ENCODE data around the gene RLN1.
"Not testable (repeated sequence)": the region's sequence is repeated elsewhere in the genome, so short reads cannot be mapped to it uniquely, and the experiment has no call there.

RLN1 gene

DNA sequence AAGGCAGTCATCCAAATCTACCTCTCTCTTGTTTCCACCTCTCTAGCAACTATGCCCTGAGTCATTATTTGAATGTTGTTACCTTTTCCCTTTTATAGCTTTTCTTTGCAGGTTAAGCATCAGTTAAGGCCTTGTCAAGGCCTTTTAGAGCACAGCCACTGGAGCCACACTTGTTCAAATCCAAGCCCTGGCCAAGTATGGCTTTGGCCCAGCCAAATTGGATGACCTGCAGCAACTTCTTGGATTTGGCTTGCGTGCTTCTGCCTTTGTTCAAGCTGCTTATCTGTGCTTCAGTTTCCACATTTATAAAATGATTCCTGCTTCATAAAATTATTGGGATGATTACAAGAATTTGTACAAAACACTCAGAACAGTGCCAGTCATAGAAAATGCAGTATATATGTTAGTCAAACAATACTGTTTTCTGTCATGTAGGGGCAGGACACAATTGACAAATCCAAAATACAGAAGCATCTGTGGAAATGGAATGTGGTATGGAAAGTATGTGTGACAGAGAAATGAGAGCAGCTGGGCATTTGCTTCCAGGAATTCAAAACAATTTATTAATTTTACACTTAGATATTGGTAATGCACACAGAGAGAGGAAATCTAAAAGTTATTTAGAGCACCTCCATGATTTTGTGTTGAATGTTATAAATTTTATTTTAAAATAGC lies 17.9 kb upstream of the RLN1 start:
- Histone ChIP-seq H3K4me1 (ENCODE audit: control insufficient read depth, low read depth, low read length) (no peaks in the 10 kb centered on the region), H3K27ac (ENCODE audit: low read length) (no peak overlapping the region), H3K9ac (ENCODE audit: low read length) (no peak overlapping the region), H3K9me3 (ENCODE audit: control insufficient read depth, low read depth, low read length) (no peaks in the 10 kb centered on the region), H3K36me3 (ENCODE audit: control insufficient read depth, low read depth, low read length) (no peaks in the 10 kb centered on the region), H3K27me3 (ENCODE audit: control insufficient read depth, insufficient read depth, low read length) (no peaks in the 10 kb centered on the region), H3K4me3 (ENCODE audit: low read length) (no peak overlapping the region)

GRCh38 chr9:5355817-5356216 lies 16.1 kb upstream of the RLN1 start:
- no peaks in the 10 kb centered on the region for H3K4me1 ChIP-seq (ENCODE audit: control insufficient read depth, low read depth, low read length)
- H3K27me3 ChIP-seq (ENCODE audit: control insufficient read depth, insufficient read depth, low read length) = no peaks in the 10 kb centered on the region
- no peaks in the 10 kb centered on the region for H3K36me3 ChIP-seq (ENCODE audit: control insufficient read depth, low read depth, low read length)
- H3K27ac ChIP-seq (ENCODE audit: low read length) = no peak overlapping the region
- H3K9ac ChIP-seq (ENCODE audit: low read length) = no peak overlapping the region
- H3K4me3 ChIP-seq (ENCODE audit: low read length) = no peak overlapping the region
- no peaks in the 10 kb centered on the region for H3K9me3 ChIP-seq (ENCODE audit: control insufficient read depth, low read depth, low read length)

GRCh38 chr9:5355226-5355625 lies 15.6 kb upstream of the RLN1 start:
- no peak overlapping the region for H3K27ac ChIP-seq (ENCODE audit: low read length)
- no peak overlapping the region for H3K4me3 ChIP-seq (ENCODE audit: low read length)
- H3K9me3 ChIP-seq (ENCODE audit: control insufficient read depth, low read depth, low read length) = no peaks in the 10 kb centered on the region
- H3K36me3 ChIP-seq (ENCODE audit: control insufficient read depth, low read depth, low read length) = no peaks in the 10 kb centered on the region
- H3K4me1 ChIP-seq (ENCODE audit: control insufficient read depth, low read depth, low read length) = no peaks in the 10 kb centered on the region
- H3K27me3 ChIP-seq (ENCODE audit: control insufficient read depth, insufficient read depth, low read length) = no peaks in the 10 kb centered on the region
- H3K9ac ChIP-seq (ENCODE audit: low read length) = no peak overlapping the region

DNA sequence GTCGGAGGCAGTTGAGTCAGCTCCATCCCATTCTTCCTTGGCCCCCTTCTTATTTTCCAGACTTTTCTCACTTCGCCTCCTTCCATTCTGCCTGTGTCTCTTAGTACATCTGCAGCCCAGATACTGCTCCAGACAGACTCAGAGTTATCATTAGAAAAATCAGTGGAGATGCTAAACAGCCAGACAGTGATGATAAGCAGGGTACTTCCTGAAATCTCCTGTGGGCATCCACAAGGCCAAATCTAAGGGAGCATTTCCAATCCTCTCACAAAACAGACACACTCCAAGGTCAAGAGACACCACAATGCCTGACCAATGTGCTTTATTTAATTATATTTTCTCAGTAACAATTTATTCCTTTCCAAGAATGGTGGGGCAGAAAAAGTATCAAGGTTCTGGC lies 14.5 kb upstream of the RLN1 start:
- Histone ChIP-seq H3K27ac (ENCODE audit: low read length) (no peak overlapping the region), H3K36me3 (ENCODE audit: control insufficient read depth, low read depth, low read length) (no peaks in the 10 kb centered on the region), H3K9me3 (ENCODE audit: control insufficient read depth, low read depth, low read length) (no peaks in the 10 kb centered on the region), H3K4me3 (ENCODE audit: low read length) (no peak overlapping the region), H3K27me3 (ENCODE audit: control insufficient read depth, insufficient read depth, low read length) (no peaks in the 10 kb centered on the region), H3K4me1 (ENCODE audit: control insufficient read depth, low read depth, low read length) (no peaks in the 10 kb centered on the region), H3K9ac (ENCODE audit: low read length) (no peak overlapping the region)

DNA sequence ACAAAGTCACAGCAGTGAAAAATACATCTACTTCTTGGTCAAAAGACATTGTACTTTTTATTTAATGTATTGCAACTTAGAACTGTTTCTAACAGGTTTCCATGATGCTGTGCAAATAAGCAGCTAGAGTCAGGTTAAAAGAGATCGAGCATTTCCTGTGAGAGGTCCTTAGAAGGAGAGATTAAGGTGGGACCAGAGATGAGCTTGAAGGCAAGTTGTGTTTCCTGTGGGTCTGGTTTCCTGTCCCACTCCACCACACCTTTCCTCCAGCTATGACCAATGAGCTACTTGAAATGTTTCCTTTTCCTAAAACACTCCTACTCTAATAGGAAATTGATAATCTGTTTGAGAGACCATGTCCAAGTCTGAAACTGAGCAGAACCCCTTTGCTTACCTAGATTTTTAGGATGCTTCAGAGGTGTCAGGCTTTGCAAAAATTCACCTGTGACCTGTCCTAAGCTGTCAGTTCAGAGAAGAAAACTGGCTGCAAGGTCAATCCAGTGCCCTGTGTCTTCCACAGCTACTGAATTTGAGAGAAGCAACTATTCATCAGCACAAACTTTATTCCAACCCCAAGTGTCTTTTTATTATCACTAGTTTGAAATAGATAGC lies 13.1 kb upstream of the RLN1 start:
- Histone ChIP-seq H3K27me3 (ENCODE audit: control insufficient read depth, insufficient read depth, low read length) (no peaks in the 10 kb centered on the region), H3K9me3 (ENCODE audit: control insufficient read depth, low read depth, low read length) (no peaks in the 10 kb centered on the region), H3K4me3 (ENCODE audit: low read length) (no peak overlapping the region), H3K9ac (ENCODE audit: low read length) (no peak overlapping the region), H3K27ac (ENCODE audit: low read length) (no peak overlapping the region), H3K4me1 (ENCODE audit: control insufficient read depth, low read depth, low read length) (no peaks in the 10 kb centered on the region), H3K36me3 (ENCODE audit: control insufficient read depth, low read depth, low read length) (no peaks in the 10 kb centered on the region)

- Histone ChIP-seq H3K36me3 (ENCODE audit: control insufficient read depth, low read depth, low read length) (no peaks in the 10 kb centered on the region), H3K4me1 (ENCODE audit: control insufficient read depth, low read depth, low read length) (no peaks in the 10 kb centered on the region), H3K27me3 (ENCODE audit: control insufficient read depth, insufficient read depth, low read length) (no peaks in the 10 kb centered on the region), H3K9me3 (ENCODE audit: control insufficient read depth, low read depth, low read length) (no peaks in the 10 kb centered on the region), H3K9ac (ENCODE audit: low read length) (no peak overlapping the region), H3K4me3 (ENCODE audit: low read length) (no peak overlapping the region), H3K27ac (ENCODE audit: low read length) (no peak overlapping the region)
Measured at GRCh38 chr9:5336688-5337087, 3.0 kb downstream of the RLN1 start.

DNA sequence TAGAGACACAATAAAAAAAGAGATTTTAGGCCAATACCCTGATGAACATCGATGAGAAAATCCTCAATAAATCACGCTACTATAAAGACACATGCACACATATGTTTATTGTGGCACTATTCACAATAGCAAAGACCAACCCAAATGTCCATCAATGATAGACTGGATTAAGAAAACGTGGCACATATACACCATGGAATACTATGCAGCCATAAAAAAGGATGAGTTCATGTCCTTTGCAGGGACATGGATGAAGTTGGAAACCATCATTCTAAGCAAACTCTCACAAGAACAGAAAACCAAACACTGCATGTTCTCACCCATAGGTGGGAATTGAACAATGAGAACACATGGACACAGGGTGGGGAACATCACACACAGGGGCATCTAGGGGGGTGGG lies 8.4 kb downstream of the RLN1 start:
- H3K4me1 ChIP-seq (ENCODE audit: control insufficient read depth, low read depth, low read length); H3K9ac ChIP-seq (ENCODE audit: low read length); H3K9me3 ChIP-seq (ENCODE audit: control insufficient read depth, low read depth, low read length); H3K4me3 ChIP-seq (ENCODE audit: low read length); H3K27ac ChIP-seq (ENCODE audit: low read length); H3K27me3 ChIP-seq (ENCODE audit: control insufficient read depth, insufficient read depth, low read length); H3K36me3 ChIP-seq (ENCODE audit: control insufficient read depth, low read depth, low read length): not testable (repeated sequence)

- peak overlapping the region; percentile 39 for H3K4me3 ChIP-seq (ENCODE audit: low read length)
- no peak overlapping the region for H3K9ac ChIP-seq (ENCODE audit: low read length)
- H3K36me3 ChIP-seq (ENCODE audit: control insufficient read depth, low read depth, low read length) = no peaks in the 10 kb centered on the region
- no peak overlapping the region for H3K27ac ChIP-seq (ENCODE audit: low read length)
- H3K27me3 ChIP-seq (ENCODE audit: control insufficient read depth, insufficient read depth, low read length) = no peaks in the 10 kb centered on the region
- peaks cover 8% of the 10 kb centered on the region for H3K4me1 ChIP-seq (ENCODE audit: control insufficient read depth, low read depth, low read length)
- H3K9me3 ChIP-seq (ENCODE audit: control insufficient read depth, low read depth, low read length) = no peaks in the 10 kb centered on the region
Measured at GRCh38 chr9:5326893-5327548, 12.7 kb downstream of the RLN1 start.

- Histone ChIP-seq H3K9me3 (ENCODE audit: control insufficient read depth, low read depth, low read length) (no peaks in the 10 kb centered on the region), H3K27me3 (ENCODE audit: control insufficient read depth, insufficient read depth, low read length) (no peaks in the 10 kb centered on the region), H3K36me3 (ENCODE audit: control insufficient read depth, low read depth, low read length) (no peaks in the 10 kb centered on the region), H3K9ac (ENCODE audit: low read length) (no peak overlapping the region), H3K27ac (ENCODE audit: low read length) (no peak overlapping the region), H3K4me3 (ENCODE audit: low read length) (no peak overlapping the region), H3K4me1 (ENCODE audit: control insufficient read depth, low read depth, low read length) (peaks cover 8% of the 10 kb centered on the region)
Measured at GRCh38 chr9:5326187-5326586, 13.5 kb downstream of the RLN1 start.

- not testable (repeated sequence) for H3K27me3 ChIP-seq (ENCODE audit: control insufficient read depth, insufficient read depth, low read length); H3K9me3 ChIP-seq (ENCODE audit: control insufficient read depth, low read depth, low read length); H3K4me3 ChIP-seq (ENCODE audit: low read length); H3K9ac ChIP-seq (ENCODE audit: low read length); H3K36me3 ChIP-seq (ENCODE audit: control insufficient read depth, low read depth, low read length); H3K4me1 ChIP-seq (ENCODE audit: control insufficient read depth, low read depth, low read length); H3K27ac ChIP-seq (ENCODE audit: low read length)
Measured at GRCh38 chr9:5321601-5322000, 18.1 kb downstream of the RLN1 start.

GRCh38 chr9:5321058-5321457 lies 18.6 kb downstream of the RLN1 start:
- H3K9me3 ChIP-seq (ENCODE audit: control insufficient read depth, low read depth, low read length) = no peaks in the 10 kb centered on the region

GRCh38 chr9:5316406-5316805 lies 23.3 kb downstream of the RLN1 start:
- not testable (repeated sequence) for H3K27me3 ChIP-seq (ENCODE audit: control insufficient read depth, insufficient read depth, low read length); H3K27ac ChIP-seq (ENCODE audit: low read length); H3K4me3 ChIP-seq (ENCODE audit: low read length); H3K9me3 ChIP-seq (ENCODE audit: control insufficient read depth, low read depth, low read length); H3K4me1 ChIP-seq (ENCODE audit: control insufficient read depth, low read depth, low read length); H3K36me3 ChIP-seq (ENCODE audit: control insufficient read depth, low read depth, low read length); H3K9ac ChIP-seq (ENCODE audit: low read length)

More at GRCh38 chr9:5321058-5321457, 18.6 kb downstream of the RLN1 start:
- no peak overlapping the region for H3K9ac ChIP-seq (ENCODE audit: low read length)
- H3K36me3 ChIP-seq (ENCODE audit: control insufficient read depth, low read depth, low read length) = no peaks in the 10 kb centered on the region
- H3K27ac ChIP-seq (ENCODE audit: low read length) = no peak overlapping the region
- no peaks in the 10 kb centered on the region for H3K27me3 ChIP-seq (ENCODE audit: control insufficient read depth, insufficient read depth, low read length)
- H3K4me1 ChIP-seq (ENCODE audit: control insufficient read depth, low read depth, low read length) = no peaks in the 10 kb centered on the region
- no peak overlapping the region for H3K4me3 ChIP-seq (ENCODE audit: low read length)

Data from iPS-18a (cell line).